HepG2 (cell line): ENCODE measurements around the gene GOLT1A.

ENCODE experiments used
- CTCF ChIP-seq: sonication (generic); formaldehyde crosslinking; IDR thresholded peaks from 2 replicates; pipeline ENCODE4 v1.5.0; 2020; ENCODE audit warnings: mild to moderate bottlenecking, missing genetic modification reagents, moderate library complexity
- RFX1 ChIP-seq: fragments of 450-650 bp; IDR thresholded peaks from 2 replicates; pipeline ENCODE4 v1.6.1; 2017
- TCF7L2 ChIP-seq: IDR thresholded peaks from 2 replicates; pipeline ENCODE4 v1.6.1; 2011; ENCODE audit warnings: mild to moderate bottlenecking, low read depth, low read length, moderate library complexity
- ZBTB21 ChIP-seq: sonication (generic); formaldehyde crosslinking; IDR thresholded peaks from 2 replicates; pipeline ENCODE4 v1.4.0; 2020; ENCODE audit warnings: missing genetic modification reagents

GRCh38 chr1:204149107-204149506 lies 64.7 kb downstream of the GOLT1A start:
- TF ChIP-seq RFX1 (no peak), CTCF (no peak), TCF7L2 (no peak), ZBTB21 (CRISPR knock-in tag) (no peak)
